IMR-90 (cell line): ENCODE results near the gene DGKB. TPM values are rescaled to one million over a fixed set of nuclear protein-coding genes. Genes with fewer than 3 reads are reported as not detected.

Experiments
- ATAC-seq: fragments of 200-7000 bp; cut with Tn5 transposase; 2 replicates; pipeline ENCODE4 v1.9.1; 2020; ENCODE audit warnings: low read depth, mild to moderate bottlenecking, moderate library complexity
- BruUV-seq: library from RNA; stranded (reverse); fragments of 400-500 nt; replicated peaks from 2 replicates; lab custom pipeline; 2021; lab: Mats Ljungman, UMichigan
- CTCF ChIA-PET: fragments of 300-600 bp; formaldehyde crosslinking; extraction: SDS; loops from one replicate; lab custom pipeline; 2021; ENCODE audit warnings: antibody characterized with exemption; lab: Yijun Ruan, JAX
- POLR2A ChIA-PET: fragments of 300-600 bp; sonication (Branson Sonifier 250); formaldehyde crosslinking; loops from one replicate; lab custom pipeline; 2022; ENCODE audit warnings: antibody characterized with exemption; ENCODE audit not compliant: unreplicated experiment; lab: Charles Lee
- DNase-seq: peaks from one replicate; pipeline ENCODE4 v3.0.0; 2013
- H2AFZ ChIP-seq: replicated peaks from 2 replicates; pipeline ENCODE3; 2013; ENCODE audit warnings: low read length, mild to moderate bottlenecking; ENCODE audit not compliant: poor library complexity
- H2AK5ac ChIP-seq: 2 replicates; pipeline ENCODE4 v1.6.1; 2013; ENCODE audit warnings: low read depth, low read length, inconsistent platforms
- H2AK9ac ChIP-seq: replicated peaks from 2 replicates; pipeline ENCODE3; 2013; ENCODE audit warnings: mild to moderate bottlenecking, low read depth, low read length, moderate library complexity; ENCODE audit not compliant: poor library complexity
- H2BK120ac ChIP-seq: 2 replicates; pipeline ENCODE4 v1.6.1; 2013; ENCODE audit warnings: low read depth, low read length, inconsistent platforms
- H2BK15ac ChIP-seq: 3 replicates; pipeline ENCODE4 v1.6.1; 2013; ENCODE audit warnings: low read depth, low read length, inconsistent platforms
- H2BK20ac ChIP-seq: 2 replicates; pipeline ENCODE4 v1.6.1; 2013; ENCODE audit warnings: low read depth, mild to moderate bottlenecking, inconsistent platforms, low read length, moderate library complexity
- H2BK5ac ChIP-seq: 2 replicates; pipeline ENCODE4 v1.6.1; 2013; ENCODE audit warnings: mild to moderate bottlenecking, low read depth, low read length, inconsistent platforms; ENCODE audit not compliant: poor library complexity, severe bottlenecking
- H3K14ac ChIP-seq: replicated peaks from 2 replicates; pipeline ENCODE4 v1.6.1; 2013; ENCODE audit warnings: low read depth, low read length, inconsistent platforms
- H3K18ac ChIP-seq: 2 replicates; pipeline ENCODE4 v1.6.1; 2013; ENCODE audit warnings: low read depth, low read length, control low read depth
- H3K23ac ChIP-seq: 2 replicates; pipeline ENCODE4 v1.6.1; 2013; ENCODE audit warnings: low read depth, low read length, inconsistent platforms
- H3K27ac ChIP-seq: 2 replicates; pipeline ENCODE4 v1.5.1; 2013; ENCODE audit warnings: mild to moderate bottlenecking, control low read depth, low read length; ENCODE audit not compliant: insufficient read depth
- H3K27me3 ChIP-seq: 2 replicates; pipeline ENCODE4 v1.6.1; 2013; ENCODE audit warnings: low read length; ENCODE audit not compliant: control insufficient read depth, insufficient read depth
- H3K36me3 ChIP-seq: 2 replicates; pipeline ENCODE4 v1.6.1; 2013; ENCODE audit warnings: low read length, mixed read lengths; ENCODE audit not compliant: control insufficient read depth, insufficient read depth
- H3K4ac ChIP-seq: 2 replicates; pipeline ENCODE4 v1.6.1; 2013; ENCODE audit warnings: low read depth, low read length, inconsistent platforms
- H3K4me1 ChIP-seq: 2 replicates; pipeline ENCODE4 v1.6.1; 2013; ENCODE audit warnings: low read length, mixed read lengths; ENCODE audit not compliant: control insufficient read depth, insufficient read depth
- H3K4me2 ChIP-seq: 2 replicates; pipeline ENCODE4 v1.6.1; 2013; ENCODE audit warnings: low read depth, mild to moderate bottlenecking, control low read depth, low read length, moderate library complexity
- H3K4me3 ChIP-seq: 2 replicates; pipeline ENCODE4 v1.5.1; 2013; ENCODE audit warnings: low read depth, mild to moderate bottlenecking, control low read depth, low read length, moderate library complexity; ENCODE audit not compliant: insufficient read depth
- H3K56ac ChIP-seq: 2 replicates; pipeline ENCODE4 v1.6.1; 2013; ENCODE audit warnings: low read length, inconsistent platforms; ENCODE audit not compliant: insufficient read depth; ENCODE audit errors: extremely low read depth
- H3K79me1 ChIP-seq, 2 experiments: 2 replicates each; pipeline ENCODE4 v1.6.1; 2013; ENCODE audit warnings: low read length in 2 of 2, inconsistent platforms in 1 of 2, low read depth in 1 of 2
- H3K9ac ChIP-seq: 2 replicates; pipeline ENCODE4 v1.6.1; 2013; ENCODE audit warnings: low read depth, low read length, control low read depth
- H3K9me1 ChIP-seq: 2 replicates; pipeline ENCODE4 v1.6.1; 2013; ENCODE audit warnings: low read length, inconsistent platforms; ENCODE audit not compliant: insufficient read depth
- H3K9me3 ChIP-seq: 2 replicates; pipeline ENCODE4 v1.6.1; 2013; ENCODE audit warnings: low read length; ENCODE audit not compliant: control insufficient read depth, insufficient read depth
- H4K20me1 ChIP-seq: 2 replicates; pipeline ENCODE4 v1.6.1; 2013; ENCODE audit warnings: low read length, inconsistent platforms; ENCODE audit not compliant: insufficient read depth
- H4K5ac ChIP-seq: 2 replicates; pipeline ENCODE4 v1.6.1; 2013; ENCODE audit warnings: mild to moderate bottlenecking, low read depth, low read length, control low read depth
- H4K8ac ChIP-seq, 2 experiments: 2 replicates each; pipeline ENCODE4 v1.6.1; 2013; ENCODE audit warnings: low read depth in 2 of 2, low read length in 2 of 2, control low read depth in 1 of 2, inconsistent platforms in 1 of 2
- H4K91ac ChIP-seq: 2 replicates; pipeline ENCODE4 v1.6.1; 2013; ENCODE audit warnings: low read depth, low read length, inconsistent platforms; ENCODE audit not compliant: insufficient read depth
- BHLHE40 ChIP-seq: fragments of 150-350 bp; IDR thresholded peaks from 2 replicates; pipeline ENCODE4 v1.6.1; 2016; ENCODE audit warnings: mild to moderate bottlenecking, low read depth, low read length
- CEBPB ChIP-seq: IDR thresholded peaks from 2 replicates; pipeline ENCODE4 v1.6.1; 2012; ENCODE audit warnings: low read depth, low read length, improper control_type of control experiment
- CHD1 ChIP-seq: IDR thresholded peaks from 2 replicates; pipeline ENCODE4 v1.6.1; 2012; ENCODE audit warnings: low read depth, low read length, improper control_type of control experiment
- CTCF ChIP-seq: conservative IDR thresholded peaks from 2 replicates; pipeline ENCODE4 v1.5.1; 2012; ENCODE audit warnings: mild to moderate bottlenecking, low read depth, low read length, improper control_type of control experiment
- ELK1 ChIP-seq: fragments of 150-350 bp; IDR thresholded peaks from 2 replicates; pipeline ENCODE4 v1.6.1; 2016; ENCODE audit warnings: low read depth, mild to moderate bottlenecking, low read length, moderate library complexity, borderline replicate concordance
- FOS ChIP-seq: fragments of 150-350 bp; IDR thresholded peaks from 2 replicates; pipeline ENCODE4 v1.6.1; 2016; ENCODE audit warnings: low read depth, low read length
- MAFK ChIP-seq: IDR thresholded peaks from 2 replicates; pipeline ENCODE4 v1.6.1; 2012; ENCODE audit warnings: low read depth, low read length, improper control_type of control experiment
- MAZ ChIP-seq: IDR thresholded peaks from 2 replicates; pipeline ENCODE4 v1.6.1; 2012; ENCODE audit warnings: low read depth, mild to moderate bottlenecking, low read length, improper control_type of control experiment, moderate library complexity, borderline replicate concordance
- MXI1 ChIP-seq: IDR thresholded peaks from 2 replicates; pipeline ENCODE4 v1.6.1; 2012; ENCODE audit warnings: low read depth, mild to moderate bottlenecking, low read length, moderate library complexity, borderline replicate concordance
- NFE2L2 ChIP-seq: fragments of 150-350 bp; IDR thresholded peaks from 2 replicates; pipeline ENCODE4 v1.6.1; 2016; ENCODE audit warnings: low read depth, mild to moderate bottlenecking, low read length
- POLR2A ChIP-seq: IDR thresholded peaks from 2 replicates; pipeline ENCODE4 v1.6.1; 2012; ENCODE audit warnings: mild to moderate bottlenecking, low read depth, low read length
- RAD21 ChIP-seq: IDR thresholded peaks from 2 replicates; pipeline ENCODE4 v1.6.1; 2012; ENCODE audit warnings: low read length, improper control_type of control experiment
- RCOR1 ChIP-seq: IDR thresholded peaks from 2 replicates; pipeline ENCODE4 v1.6.1; 2012; ENCODE audit warnings: mild to moderate bottlenecking, low read length, improper control_type of control experiment; ENCODE audit not compliant: insufficient replicate concordance
- RFX5 ChIP-seq: IDR thresholded peaks from 2 replicates; pipeline ENCODE4 v1.8.0; 2012; ENCODE audit warnings: low read depth, mild to moderate bottlenecking, low read length, moderate library complexity
- SMC3 ChIP-seq: fragments of 150-350 bp; IDR thresholded peaks from 2 replicates; pipeline ENCODE4 v1.6.1; 2016; ENCODE audit warnings: low read depth, mild to moderate bottlenecking, antibody characterized with exemption, low read length, moderate library complexity
- USF2 ChIP-seq: fragments of 150-350 bp; IDR thresholded peaks from 2 replicates; pipeline ENCODE4 v1.6.1; 2017; ENCODE audit warnings: mild to moderate bottlenecking, antibody characterized with exemption, low read length, low read depth
- WGBS, 2 experiments: methylation state at CpG; one replicate each; pipeline versions ENCODE4 v1.1.5 to v1.1.7; 2013; ENCODE audit warnings: missing lambda C conversion rate in 2 of 2; ENCODE audit not compliant: insufficient read length in 1 of 2; ENCODE audit errors: extremely low coverage in 2 of 2; 5-methylcytosine and 5-hydroxymethylcytosine counted together
- dilution Hi-C: fragments of 300-500 bp; cut with HindIII; formaldehyde crosslinking; loops from one replicate; pipeline ENCODE4 v1.14.3; 2018; ENCODE audit warnings: low sequenced_read_pairs; ENCODE audit not compliant: unreplicated experiment
- in situ Hi-C: fragments of 300-500 bp; cut with MboI; formaldehyde crosslinking; loops from 3 replicates; pipeline ENCODE4 v1.14.3; 2019; ENCODE audit warnings: low sequenced_read_pairs, inconsistent platforms, mixed read lengths
- intact Hi-C: fragments of 100-400 bp; cut with micrococcal nuclease; formaldehyde crosslinking; loops from 2 replicates; pipeline ENCODE4 v1.10.0; 2022
- polyA plus RNA-seq, 3 experiments: library from polyadenylated mRNA; depleted of rRNA; stranded (reverse); fragments of >200 nt; gene quantifications; 2 replicates each; pipeline ENCODE4 v1.2.3, GENCODE V29; 2012; ENCODE audit warnings: low replicate concordance in 1 of 3
- total RNA-seq: library from RNA; depleted of rRNA; stranded (reverse); fragments of >200 nt; gene quantifications from 2 replicates; pipeline ENCODE4 v1.2.3, GENCODE V29; 2012

DGKB gene
- total and polyA plus RNA-seq, 2 of the 4 experiments (the other 2 are of a cell fraction) = not detected

GRCh38 chr7:14950013-14950412 lies 47.5 kb upstream of the DGKB start:
- dilution Hi-C loops = no loop called here

More at GRCh38 chr7:14950013-14950412, 47.5 kb upstream of the DGKB start:
- no peak overlapping the region for H4K5ac ChIP-seq
- no peaks in the 10 kb centered on the region for H3K9me1 ChIP-seq
- H3K4ac ChIP-seq = no peak overlapping the region
- no peak for TF ChIP-seq POLR2A
- no peak for TF ChIP-seq RAD21
- TF ChIP-seq MAFK = no peak
- no peak for TF ChIP-seq USF2
- TF ChIP-seq NFE2L2 = no peak
- no peak for TF ChIP-seq CEBPB
- TF ChIP-seq MXI1 = no peak
- no peak for TF ChIP-seq ELK1
- no peak for TF ChIP-seq MAZ
- no peak for TF ChIP-seq SMC3
- TF ChIP-seq FOS = no peak
- TF ChIP-seq CHD1 = no peak
- no peak for TF ChIP-seq BHLHE40
- no peak for TF ChIP-seq RFX5
- no peak for TF ChIP-seq RCOR1
- no peak for TF ChIP-seq CTCF
- H2BK120ac ChIP-seq = no peak overlapping the region
- no peak overlapping the region for H2BK5ac ChIP-seq
- BruUV-seq = no TSS peak
- H2AFZ ChIP-seq = no peak overlapping the region
- no peak overlapping the region for H3K56ac ChIP-seq
- H3K9ac ChIP-seq = no peak overlapping the region
- H2AK5ac ChIP-seq = no peak overlapping the region
- CTCF ChIA-PET = interaction anchor here (0.7 kb wide), 1 partner anchor 12 kb away, joined by 3 read pairs; no protein-coding TSS in a partner anchor
- H4K20me1 ChIP-seq = no peaks in the 10 kb centered on the region
- POLR2A ChIA-PET = no interaction called here
- H3K36me3 ChIP-seq = no peaks in the 10 kb centered on the region
- no peak overlapping the region for H3K27ac ChIP-seq
- intact Hi-C loops (no loop called here), in situ Hi-C loops (no loop called here)
- H2BK20ac ChIP-seq = no peak overlapping the region
- H4K8ac ChIP-seq = no peak overlapping the region
- no peak overlapping the region for H3K18ac ChIP-seq
- no peak overlapping the region for H3K23ac ChIP-seq
- no peak overlapping the region for H2BK15ac ChIP-seq
- WGBS, 2 experiments = no CpG with 5 or more reads among the region's 4 CpGs
- H2AK9ac ChIP-seq = no peak overlapping the region
- no peak overlapping the region for H3K14ac ChIP-seq
- H3K27me3 ChIP-seq = no peaks in the 10 kb centered on the region
- no peaks in the 10 kb centered on the region for H3K79me1 ChIP-seq
- H3K4me2 ChIP-seq = no peak overlapping the region
- no peak overlapping the region for H3K4me3 ChIP-seq
- H3K9me3 ChIP-seq = no peaks in the 10 kb centered on the region
- no peaks in the 10 kb centered on the region for H3K4me1 ChIP-seq
- no peak for DNase-seq
- H4K91ac ChIP-seq = no peak overlapping the region
- ATAC-seq = no peak
